Measurements from ENCODE around the gene SPOCK1. TPM values are rescaled to one million over a fixed set of nuclear protein-coding genes. Genes with fewer than 3 reads are reported as not detected.

SPOCK1 gene
- total RNA-seq, 1 experiment from 2014 or later, result 0.27 TPM

DNA sequence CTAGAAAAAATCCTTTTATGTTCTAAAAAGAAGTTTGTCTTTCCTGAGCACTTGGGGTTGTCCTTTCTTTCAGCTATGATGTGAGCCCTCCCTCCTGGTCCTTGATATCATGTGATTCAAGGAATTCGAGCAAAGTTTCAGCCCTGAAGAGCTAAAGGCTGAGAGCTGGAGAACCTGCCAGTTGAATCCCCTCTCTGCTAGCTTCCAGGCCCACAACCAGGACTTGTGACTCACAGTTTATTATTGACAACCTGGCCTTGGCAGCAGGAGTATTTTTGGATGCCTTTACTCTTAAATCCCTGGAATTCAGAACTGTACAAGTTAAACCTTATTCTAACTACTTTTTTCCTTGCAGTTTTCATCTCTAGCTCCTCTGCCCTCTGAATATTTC, 182.8 kb downstream of the SPOCK1 start:
- Histone ChIP-seq H3K79me2 (ENCODE audit: insufficient read depth, low read length) (no peaks in the 10 kb centered on the region), H3K9me2 (ENCODE audit: insufficient read depth) (no peaks in the 10 kb centered on the region), H4K20me1 (ENCODE audit: insufficient read depth) (no peaks in the 10 kb centered on the region), H3K4me2 (ENCODE audit: low read length) (no peak overlapping the region), H3K27me3 (ENCODE audit: insufficient read depth, low read length) (peaks cover 66% of the 10 kb centered on the region), H3K27ac (ENCODE audit: low read depth, low read length) (no peak overlapping the region), H3K9me3 (ENCODE audit: control insufficient read depth in 1 of 2, insufficient read depth in 1 of 2, low read depth in 1 of 2, low read length in 2 of 2) (no peaks in the 10 kb centered on the region), H3K4me3 (replicated peaks in 1 of 2; ENCODE audit: low read depth in 1 of 2, low read length in 2 of 2) (no peak overlapping the region), H2AFZ (ENCODE audit: low read depth, low read length, poor library complexity, severe bottlenecking) (no peak overlapping the region), H3K4me1 (ENCODE audit: control insufficient read depth in 1 of 2, insufficient read depth in 2 of 2, low read length in 2 of 2) (no peaks in the 10 kb centered on the region), H3K36me3 (ENCODE audit: control insufficient read depth in 1 of 2, insufficient read depth in 2 of 2, low read length in 2 of 2) (no peaks in the 10 kb centered on the region), H3K9ac (ENCODE audit: low read length) (no peak overlapping the region)
- POLR2A ChIA-PET, result no interaction called here
- intact Hi-C loops (cut with micrococcal nuclease), result no loop called here
- no peak for DNase-seq (ENCODE audit: low read depth, low spot score)
- CTCF ChIA-PET, result no interaction called here
- no peak for TF ChIP-seq ZNF274 (IDR thresholded peaks at IDR 0.05; ENCODE audit: low read depth, low read length)
- TF ChIP-seq EGR1 (IDR thresholded peaks at IDR 0.05; ENCODE audit: low read depth), result no peak
- TF ChIP-seq, protein P1, sequence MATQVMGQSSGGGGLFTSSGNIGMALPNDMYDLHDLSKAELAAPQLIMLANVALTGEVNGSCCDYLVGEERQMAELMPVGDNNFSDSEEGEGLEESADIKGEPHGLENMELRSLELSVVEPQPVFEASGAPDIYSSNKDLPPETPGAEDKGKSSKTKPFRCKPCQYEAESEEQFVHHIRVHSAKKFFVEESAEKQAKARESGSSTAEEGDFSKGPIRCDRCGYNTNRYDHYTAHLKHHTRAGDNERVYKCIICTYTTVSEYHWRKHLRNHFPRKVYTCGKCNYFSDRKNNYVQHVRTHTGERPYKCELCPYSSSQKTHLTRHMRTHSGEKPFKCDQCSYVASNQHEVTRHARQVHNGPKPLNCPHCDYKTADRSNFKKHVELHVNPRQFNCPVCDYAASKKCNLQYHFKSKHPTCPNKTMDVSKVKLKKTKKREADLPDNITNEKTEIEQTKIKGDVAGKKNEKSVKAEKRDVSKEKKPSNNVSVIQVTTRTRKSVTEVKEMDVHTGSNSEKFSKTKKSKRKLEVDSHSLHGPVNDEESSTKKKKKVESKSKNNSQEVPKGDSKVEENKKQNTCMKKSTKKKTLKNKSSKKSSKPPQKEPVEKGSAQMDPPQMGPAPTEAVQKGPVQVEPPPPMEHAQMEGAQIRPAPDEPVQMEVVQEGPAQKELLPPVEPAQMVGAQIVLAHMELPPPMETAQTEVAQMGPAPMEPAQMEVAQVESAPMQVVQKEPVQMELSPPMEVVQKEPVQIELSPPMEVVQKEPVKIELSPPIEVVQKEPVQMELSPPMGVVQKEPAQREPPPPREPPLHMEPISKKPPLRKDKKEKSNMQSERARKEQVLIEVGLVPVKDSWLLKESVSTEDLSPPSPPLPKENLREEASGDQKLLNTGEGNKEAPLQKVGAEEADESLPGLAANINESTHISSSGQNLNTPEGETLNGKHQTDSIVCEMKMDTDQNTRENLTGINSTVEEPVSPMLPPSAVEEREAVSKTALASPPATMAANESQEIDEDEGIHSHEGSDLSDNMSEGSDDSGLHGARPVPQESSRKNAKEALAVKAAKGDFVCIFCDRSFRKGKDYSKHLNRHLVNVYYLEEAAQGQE (IDR thresholded peaks at IDR 0.05; ENCODE audit: low read depth), result no peak
- TF ChIP-seq EZH2 (IDR thresholded peaks at IDR 0.05), result no peak
- TF ChIP-seq YY1 (IDR thresholded peaks at IDR 0.05; ENCODE audit: extremely low read depth, insufficient replicate concordance, low read depth, low read length), result no peak
- TF ChIP-seq SRF (IDR thresholded peaks at IDR 0.05; ENCODE audit: low read depth), result no peak
- TF ChIP-seq POLR2AphosphoS5 (IDR thresholded peaks at IDR 0.05; ENCODE audit: low read depth, low read length), result no peak
- TF ChIP-seq, protein P2, sequence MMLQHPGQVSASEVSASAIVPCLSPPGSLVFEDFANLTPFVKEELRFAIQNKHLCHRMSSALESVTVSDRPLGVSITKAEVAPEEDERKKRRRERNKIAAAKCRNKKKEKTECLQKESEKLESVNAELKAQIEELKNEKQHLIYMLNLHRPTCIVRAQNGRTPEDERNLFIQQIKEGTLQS (IDR thresholded peaks at IDR 0.05), result no peak
- TF ChIP-seq EZH2phosphoT487 (IDR thresholded peaks at IDR 0.05; ENCODE audit: borderline replicate concordance), result no peak
- no peak for TF ChIP-seq TCF7L2 (IDR thresholded peaks at IDR 0.05; ENCODE audit: borderline replicate concordance, extremely low read depth, insufficient read depth, insufficient read length)
- TF ChIP-seq, protein P3, sequence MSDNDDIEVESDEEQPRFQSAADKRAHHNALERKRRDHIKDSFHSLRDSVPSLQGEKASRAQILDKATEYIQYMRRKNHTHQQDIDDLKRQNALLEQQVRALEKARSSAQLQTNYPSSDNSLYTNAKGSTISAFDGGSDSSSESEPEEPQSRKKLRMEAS (IDR thresholded peaks at IDR 0.05), result no peak
- no peak for TF ChIP-seq CBX3 (IDR thresholded peaks at IDR 0.05; ENCODE audit: low read depth)
- TF ChIP-seq SIN3A (IDR thresholded peaks at IDR 0.05; ENCODE audit: low read depth), result no peak
- no peak for TF ChIP-seq SP1 (IDR thresholded peaks at IDR 0.05; ENCODE audit: low read depth)
- BruUV-seq (replicated peaks), result no TSS peak
- no peak for ATAC-seq
- RAD21 ChIA-PET (ENCODE audit: low non-redundant PET in 1 of 2, low total read pairs in 2 of 2, uncharacterized antibody in 2 of 2, unreplicated experiment in 2 of 2), result no interaction called here

Measured in HCT116 (cell line).